Measurements from ENCODE around the gene ARHGEF26.

GRCh38 chr3:154119951-154120350 lies 1.2 kb upstream of the ARHGEF26 start:
- TF ChIP-seq POLR2AphosphoS5 (IDR thresholded peaks at IDR 0.05) = no peak
- TF ChIP-seq CTCF (IDR thresholded peaks at IDR 0.05) = no peak
- no peak for TF ChIP-seq POLR2A (IDR thresholded peaks at IDR 0.05)
